Lower lobe of right lung (tissue), 2 donors: ENCODE data around the gene SRD5A1. TPM values are rescaled to one million over a fixed set of nuclear protein-coding genes. Genes with fewer than 3 reads are reported as not detected.
"Not testable (repeated sequence)": the region's sequence is repeated elsewhere in the genome, so short reads cannot be mapped to it uniquely, and the experiment has no call there.

ENCODE experiments used
- ATAC-seq, 2 donors: fragments of 200-7000 bp; cut with Tn5 transposase; one replicate each; pipeline ENCODE4 v1.9.1; 2020 to 2022; ENCODE audit warnings: mild to moderate bottlenecking in 2 of 2, moderate library complexity in 2 of 2
- DNase-seq: peaks from one replicate; pipeline ENCODE4 v3.0.0-alpha.2; 2020
- H3K27ac ChIP-seq: fragments of 200-600 bp; one replicate; pipeline ENCODE4 v1.8.0; 2022
- H3K27me3 ChIP-seq: fragments of 200-600 bp; one replicate; pipeline ENCODE4 v1.8.0; 2022; ENCODE audit warnings: low read depth
- H3K36me3 ChIP-seq: fragments of 200-600 bp; one replicate; pipeline ENCODE4 v1.8.0; 2022; ENCODE audit warnings: mild to moderate bottlenecking
- H3K4me1 ChIP-seq: fragments of 200-600 bp; one replicate; pipeline ENCODE4 v1.8.0; 2022
- H3K4me3 ChIP-seq: fragments of 200-600 bp; one replicate; pipeline ENCODE4 v1.8.0; 2022; ENCODE audit warnings: mild to moderate bottlenecking
- H3K9me3 ChIP-seq: fragments of 200-600 bp; one replicate; pipeline ENCODE4 v1.8.0; 2022
- intact Hi-C: fragments of 100-400 bp; cut with DNase I; formaldehyde crosslinking; loops from one replicate; pipeline ENCODE4 v1.11.0; 2022
- total RNA-seq: library from RNA; stranded (reverse); fragmentation: NEBNext Ultra II Directional; extraction: Animal tissue kit (Norgen Biotek cat#: 25700); gene quantifications from one replicate; pipeline ENCODE4 v1.2.1, GENCODE V29; 2021
- TF ChIP-seq, protein P1 (sequence below): fragments of 200-600 bp; IDR thresholded peaks from one replicate; pipeline ENCODE4 v1.8.0; 2022; ENCODE audit warnings: antibody characterized with exemption, mild to moderate bottlenecking
- donor health status: DM: no; HTN: yes; CAD: no; lungs with severe emphysema.

The SRD5A1 gene
- total RNA-seq, 1 donor from 2014 or later = 8.3 TPM

DNA sequence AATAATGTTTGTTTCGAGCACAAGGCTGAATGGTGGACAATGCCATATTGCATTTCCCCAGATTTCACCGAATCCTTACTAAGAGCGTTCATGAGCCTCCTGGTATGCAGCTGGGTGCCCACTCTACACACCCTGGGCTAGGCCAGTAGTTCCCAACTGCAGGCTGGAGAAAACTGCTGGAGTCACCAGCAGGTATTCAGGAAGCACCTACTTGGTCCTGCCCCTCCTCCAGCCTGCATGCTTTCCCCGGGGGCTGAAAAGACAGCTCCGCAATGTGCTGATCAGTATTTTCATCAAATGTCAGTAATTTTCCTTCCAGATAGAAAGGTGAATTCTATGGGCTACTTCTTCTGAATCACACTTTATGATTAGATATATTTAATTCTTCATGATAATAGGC, 34.4 kb downstream of the SRD5A1 start:
- intact Hi-C loops = no loop called here
- peaks cover 4% of the 10 kb centered on the region for H3K36me3 ChIP-seq
- TF ChIP-seq, protein P1, sequence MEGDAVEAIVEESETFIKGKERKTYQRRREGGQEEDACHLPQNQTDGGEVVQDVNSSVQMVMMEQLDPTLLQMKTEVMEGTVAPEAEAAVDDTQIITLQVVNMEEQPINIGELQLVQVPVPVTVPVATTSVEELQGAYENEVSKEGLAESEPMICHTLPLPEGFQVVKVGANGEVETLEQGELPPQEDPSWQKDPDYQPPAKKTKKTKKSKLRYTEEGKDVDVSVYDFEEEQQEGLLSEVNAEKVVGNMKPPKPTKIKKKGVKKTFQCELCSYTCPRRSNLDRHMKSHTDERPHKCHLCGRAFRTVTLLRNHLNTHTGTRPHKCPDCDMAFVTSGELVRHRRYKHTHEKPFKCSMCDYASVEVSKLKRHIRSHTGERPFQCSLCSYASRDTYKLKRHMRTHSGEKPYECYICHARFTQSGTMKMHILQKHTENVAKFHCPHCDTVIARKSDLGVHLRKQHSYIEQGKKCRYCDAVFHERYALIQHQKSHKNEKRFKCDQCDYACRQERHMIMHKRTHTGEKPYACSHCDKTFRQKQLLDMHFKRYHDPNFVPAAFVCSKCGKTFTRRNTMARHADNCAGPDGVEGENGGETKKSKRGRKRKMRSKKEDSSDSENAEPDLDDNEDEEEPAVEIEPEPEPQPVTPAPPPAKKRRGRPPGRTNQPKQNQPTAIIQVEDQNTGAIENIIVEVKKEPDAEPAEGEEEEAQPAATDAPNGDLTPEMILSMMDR = no peak
- no peak for ATAC-seq
- no peak overlapping the region for H3K4me3 ChIP-seq
- no peak for DNase-seq
- H3K27me3 ChIP-seq = no peaks in the 10 kb centered on the region
- H3K27ac ChIP-seq = no peak overlapping the region
- H3K4me1 ChIP-seq = no peaks in the 10 kb centered on the region
- H3K9me3 ChIP-seq = no peaks in the 10 kb centered on the region

DNA sequence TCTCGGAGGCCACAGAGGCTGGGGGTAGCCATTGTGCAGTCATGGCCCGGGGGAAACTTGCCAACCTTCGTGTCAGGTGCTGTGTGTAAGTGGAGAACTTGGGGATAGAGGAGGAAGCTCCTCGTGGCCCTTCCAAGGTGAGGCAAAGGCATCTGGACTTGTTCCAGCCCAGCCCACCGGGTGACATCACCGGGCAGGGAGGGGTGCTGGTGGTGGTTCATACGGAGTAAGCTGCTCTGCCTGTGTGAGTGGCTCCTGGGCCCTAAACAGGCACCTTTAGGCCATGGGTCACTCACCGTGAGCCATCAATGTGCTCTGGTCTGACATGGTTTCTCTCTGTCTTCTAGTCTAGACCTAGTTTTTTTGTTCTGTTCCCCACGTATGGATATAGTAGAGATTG, 35.5 kb downstream of the SRD5A1 start:
- ATAC-seq, H3K27ac ChIP-seq, H3K4me1 ChIP-seq, DNase-seq, H3K36me3 ChIP-seq, intact Hi-C loops, H3K27me3 ChIP-seq, H3K4me3 ChIP-seq, H3K9me3 ChIP-seq: not testable (repeated sequence)

DNA sequence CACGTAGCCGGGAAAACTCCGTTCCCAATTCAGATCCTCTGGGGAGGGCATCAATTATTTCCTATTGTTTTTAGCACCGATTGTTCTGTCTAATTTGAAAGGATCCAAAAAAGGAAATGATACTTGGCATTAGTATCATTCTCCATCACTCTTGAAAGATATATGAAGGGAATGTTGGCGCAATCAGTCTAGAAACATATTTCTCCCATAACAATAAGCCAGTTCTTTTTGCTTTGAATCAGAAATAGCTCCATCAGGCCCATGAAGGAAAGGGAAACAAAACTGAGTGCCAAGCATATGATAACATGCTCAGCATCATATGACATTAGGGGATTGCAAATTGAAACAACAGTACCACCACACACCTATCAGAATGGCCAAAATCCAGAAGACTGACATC, 39.8 kb downstream of the SRD5A1 start:
- TF ChIP-seq, protein P1 = no peak
- Histone ChIP-seq H3K4me3 (no peak overlapping the region), H3K9me3 (peaks cover 4% of the 10 kb centered on the region), H3K27me3 (no peaks in the 10 kb centered on the region), H3K36me3 (no peaks in the 10 kb centered on the region), H3K27ac (no peak overlapping the region), H3K4me1 (no peaks in the 10 kb centered on the region)
- DNase-seq (no peak), ATAC-seq (no peak)
- intact Hi-C loops = no loop called here

DNA sequence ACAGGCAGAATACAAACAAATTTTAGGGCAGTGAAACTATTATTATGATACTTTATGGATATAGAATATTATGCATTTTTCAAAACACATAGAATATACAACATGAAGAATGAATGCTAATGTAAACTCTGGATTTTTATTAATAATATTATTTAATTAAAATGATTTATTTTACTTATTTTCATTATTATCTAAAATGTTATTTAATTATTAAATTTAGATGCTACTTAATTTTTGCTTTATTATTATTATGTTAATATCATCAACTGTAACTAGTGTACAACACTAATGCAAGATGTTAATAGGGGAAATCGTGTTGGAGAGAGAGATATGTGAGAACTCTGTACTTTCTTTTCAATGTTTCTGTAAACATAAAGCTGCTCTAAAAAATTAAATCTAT, 40.7 kb downstream of the SRD5A1 start:
- intact Hi-C loops = no loop called here
- no peak for DNase-seq
- no peaks in the 10 kb centered on the region for H3K27me3 ChIP-seq
- H3K4me1 ChIP-seq = no peaks in the 10 kb centered on the region
- H3K36me3 ChIP-seq = no peaks in the 10 kb centered on the region
- TF ChIP-seq, protein P1 = no peak
- H3K9me3 ChIP-seq = peaks cover 4% of the 10 kb centered on the region
- no peak overlapping the region for H3K4me3 ChIP-seq
- no peak overlapping the region for H3K27ac ChIP-seq
- no peak for ATAC-seq

DNA sequence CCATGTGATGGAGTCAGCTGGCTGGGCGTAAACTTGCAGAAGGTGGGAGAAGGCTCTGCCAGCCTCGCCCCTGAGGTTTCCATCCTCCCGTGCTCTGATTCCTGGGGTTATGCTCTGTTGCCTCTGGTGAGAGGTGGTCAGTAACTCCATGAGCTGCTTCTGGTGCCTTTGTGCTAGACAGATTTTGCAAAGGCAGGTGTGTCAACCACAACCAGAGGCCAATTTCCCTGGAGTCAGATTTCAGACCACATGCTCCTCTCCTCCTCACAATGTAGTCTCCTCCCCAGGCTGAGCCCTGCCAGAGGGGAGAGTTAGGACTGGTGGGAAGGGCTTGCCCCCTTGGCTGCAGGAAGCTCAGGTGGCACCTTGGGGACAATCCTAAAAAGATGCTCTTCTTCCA, 41.2 kb downstream of the SRD5A1 start:
- Histone ChIP-seq H3K36me3 (no peaks in the 10 kb centered on the region), H3K27ac (no peak overlapping the region), H3K9me3 (peaks cover 4% of the 10 kb centered on the region), H3K4me3 (no peak overlapping the region), H3K27me3 (no peaks in the 10 kb centered on the region), H3K4me1 (no peaks in the 10 kb centered on the region)
- TF ChIP-seq, protein P1 = no peak
- DNase-seq (no peak), ATAC-seq (no peak)
- intact Hi-C loops = no loop called here

DNA sequence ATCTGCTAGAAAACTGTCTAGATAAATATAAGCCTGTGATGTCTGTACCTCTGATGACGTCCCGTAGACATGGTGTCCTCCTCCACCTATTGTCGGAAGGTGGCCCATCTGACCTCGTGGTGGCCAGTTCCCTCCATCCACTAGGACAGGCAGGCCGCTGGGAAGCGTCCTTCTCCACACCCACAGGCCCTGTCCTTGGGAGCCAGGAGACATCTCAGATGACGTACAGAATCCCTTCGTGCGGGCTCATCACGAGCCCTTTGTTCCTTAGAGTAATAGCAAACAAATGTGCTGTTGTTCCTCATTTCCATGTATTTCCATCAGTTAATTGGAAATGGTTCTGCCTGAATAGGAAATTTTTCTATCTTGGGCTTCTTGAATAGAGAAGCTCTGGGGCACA, 41.6 kb downstream of the SRD5A1 start:
- no peaks in the 10 kb centered on the region for H3K27me3 ChIP-seq
- H3K27ac ChIP-seq = no peak overlapping the region
- TF ChIP-seq, protein P1 = no peak
- H3K36me3 ChIP-seq = no peaks in the 10 kb centered on the region
- ATAC-seq (no peak), DNase-seq (no peak)
- no peak overlapping the region for H3K4me3 ChIP-seq
- intact Hi-C loops = no loop called here
- no peaks in the 10 kb centered on the region for H3K4me1 ChIP-seq
- peaks cover 4% of the 10 kb centered on the region for H3K9me3 ChIP-seq
